HCT116 (cell line): ENCODE data around the gene COL18A1. TPM values are rescaled to one million over a fixed set of nuclear protein-coding genes. Genes with fewer than 3 reads are reported as not detected.

Experiments used
- ATAC-seq: fragments of 200-7000 bp; cut with Tn5 transposase; 2 replicates; pipeline ENCODE4 v1.9.1; 2020; ENCODE audit warnings: mild to moderate bottlenecking, moderate library complexity
- BruUV-seq: library from RNA; stranded (reverse); fragments of 400-500 nt; replicated peaks from 2 replicates; lab custom pipeline; 2021; lab: Mats Ljungman, UMichigan
- CTCF ChIA-PET: fragments of 300-600 bp; sonication (Branson Sonifier 250); formaldehyde crosslinking; loops from one replicate; lab custom pipeline; 2021; ENCODE audit warnings: antibody characterized with exemption; lab: Charles Lee
- POLR2A ChIA-PET: fragments of 300-600, 350-600 bp; sonication (Branson Sonifier 250); formaldehyde crosslinking; loops from one replicate; lab custom pipeline; 2021; ENCODE audit warnings: antibody characterized with exemption; lab: Charles Lee
- RAD21 ChIA-PET, 2 experiments: fragments of 300-600 bp; sonication (Branson Sonifier 250); formaldehyde crosslinking; loops; one replicate each; lab custom pipeline; 2023; ENCODE audit warnings: low total read pairs in 2 of 2; ENCODE audit not compliant: uncharacterized antibody in 2 of 2, unreplicated experiment in 2 of 2, low non-redundant PET in 1 of 2; lab: Charles Lee
- DNase-seq: peaks from one replicate; pipeline ENCODE4 v3.0.0-alpha.2; 2010; ENCODE audit warnings: low read depth, low spot score
- H2AFZ ChIP-seq: fragments of 200-600 bp; shearing (Covaris generic), sonication (generic); 2 replicates; pipeline ENCODE4 v1.6.1; 2017; ENCODE audit warnings: low read depth, mixed run types, mixed read lengths, antibody characterized with exemption, low read length; ENCODE audit not compliant: poor library complexity, severe bottlenecking
- H3K27ac ChIP-seq: 2 replicates; pipeline ENCODE4 v1.5.1; 2012; ENCODE audit warnings: low read depth, low read length
- H3K27me3 ChIP-seq: fragments of 200-600 bp; sonication (generic); 2 replicates; pipeline ENCODE4 v1.6.1; 2016; ENCODE audit warnings: mixed run types, low read length, mixed read lengths; ENCODE audit not compliant: insufficient read depth
- H3K36me3 ChIP-seq, 2 experiments: fragments of 200-500 bp in 1 of 2; fragments of 200-600 bp in 1 of 2; sonication (Bioruptor generic) in 1 of 2; sonication (generic) in 1 of 2; 2 replicates each; pipeline versions ENCODE4 v1.5.1 to v1.6.1; 2014 to 2016; ENCODE audit warnings: low read length in 2 of 2, inconsistent platforms in 1 of 2, mixed read lengths in 1 of 2, mixed run types in 1 of 2; ENCODE audit not compliant: insufficient read depth in 2 of 2, control insufficient read depth in 1 of 2
- H3K4me1 ChIP-seq, 2 experiments: fragments of 200-600 bp in 1 of 2; sonication (generic) in 1 of 2; 2 replicates each; pipeline versions ENCODE4 v1.5.1 to v1.6.1; 2012 to 2017; ENCODE audit warnings: low read length in 2 of 2, inconsistent platforms in 1 of 2, mild to moderate bottlenecking in 1 of 2, mixed read lengths in 1 of 2, mixed run types in 1 of 2, moderate library complexity in 1 of 2; ENCODE audit not compliant: insufficient read depth in 2 of 2, control insufficient read depth in 1 of 2
- H3K4me2 ChIP-seq: fragments of 200-600 bp; sonication (generic); 2 replicates; pipeline ENCODE4 v1.6.1; 2017; ENCODE audit warnings: mixed run types, low read length, mixed read lengths
- H3K4me3 ChIP-seq, 2 experiments: fragments of 200-600 bp in 1 of 2; sonication (generic) in 1 of 2; replicated peaks in 1 of 2; 2 replicates each; pipeline ENCODE4 v1.5.1; 2011 to 2016; ENCODE audit warnings: low read length in 2 of 2, control low read depth in 1 of 2, low read depth in 1 of 2, mild to moderate bottlenecking in 1 of 2, mixed read lengths in 1 of 2, mixed run types in 1 of 2
- H3K79me2 ChIP-seq: fragments of 200-600 bp; sonication (generic); 2 replicates; pipeline ENCODE4 v1.6.1; 2017; ENCODE audit warnings: mild to moderate bottlenecking, mixed run types, low read length, moderate library complexity, mixed read lengths; ENCODE audit not compliant: insufficient read depth
- H3K9ac ChIP-seq: fragments of 200-600 bp; sonication (generic); 2 replicates; pipeline ENCODE4 v1.6.1; 2016; ENCODE audit warnings: low read length, mixed read lengths
- H3K9me2 ChIP-seq: fragments of 200-600 bp; sonication (generic), shearing (Covaris generic); 2 replicates; pipeline ENCODE4 v1.6.1; 2017; ENCODE audit warnings: mixed run types, mild to moderate bottlenecking, moderate library complexity; ENCODE audit not compliant: insufficient read depth
- H3K9me3 ChIP-seq, 2 experiments: fragments of 200-500 bp in 1 of 2; fragments of 200-600 bp in 1 of 2; sonication (Bioruptor generic) in 1 of 2; sonication (generic) in 1 of 2; 2 replicates each; pipeline ENCODE4 v1.6.1; 2014 to 2017; ENCODE audit warnings: low read length in 2 of 2, mixed read lengths in 2 of 2, inconsistent platforms in 1 of 2, low read depth in 1 of 2, mild to moderate bottlenecking in 1 of 2, mixed run types in 1 of 2, moderate library complexity in 1 of 2; ENCODE audit not compliant: control insufficient read depth in 1 of 2, insufficient read depth in 1 of 2
- H4K20me1 ChIP-seq: fragments of 200-600 bp; sonication (generic), shearing (Covaris generic); 2 replicates; pipeline ENCODE4 v1.6.1; 2017; ENCODE audit warnings: mixed run types, mild to moderate bottlenecking, moderate library complexity; ENCODE audit not compliant: insufficient read depth
- ATF3 ChIP-seq: IDR thresholded peaks from 2 replicates; pipeline ENCODE4 v1.6.1; 2012
- CEBPB ChIP-seq: IDR thresholded peaks from 2 replicates; pipeline ENCODE4 v1.6.1; 2012; ENCODE audit warnings: low read depth
- ELF1 ChIP-seq: IDR thresholded peaks from 2 replicates; pipeline ENCODE4 v1.6.1; 2012; ENCODE audit warnings: low read depth, borderline replicate concordance
- EZH2 ChIP-seq: fragments of 200-600 bp; sonication (generic); IDR thresholded peaks from 2 replicates; pipeline ENCODE4 v1.6.1; 2017; ENCODE audit warnings: antibody characterized with exemption, mixed run types
- JUND ChIP-seq: IDR thresholded peaks from 2 replicates; pipeline ENCODE4 v1.6.1; 2012
- MAX ChIP-seq: IDR thresholded peaks from 2 replicates; pipeline ENCODE4 v1.6.1; 2012
- RAD21 ChIP-seq: IDR thresholded peaks from 2 replicates; pipeline ENCODE4 v1.6.1; 2012; ENCODE audit warnings: low read depth, mild to moderate bottlenecking
- SIN3A ChIP-seq: IDR thresholded peaks from 2 replicates; pipeline ENCODE4 v1.6.1; 2012; ENCODE audit warnings: low read depth
- ZBTB33 ChIP-seq: IDR thresholded peaks from 2 replicates; pipeline ENCODE4 v1.6.1; 2011; ENCODE audit warnings: mild to moderate bottlenecking, low read length, moderate library complexity; ENCODE audit not compliant: insufficient replicate concordance; ENCODE audit errors: extremely low read depth
- ZNF274 ChIP-seq: fragments of 200-500 bp; sonication (Bioruptor generic); IDR thresholded peaks from 2 replicates; pipeline ENCODE4 v1.6.1; 2014; ENCODE audit warnings: mild to moderate bottlenecking, low read depth, low read length, inconsistent platforms
- intact Hi-C: fragments of 100-400 bp; cut with micrococcal nuclease; formaldehyde crosslinking; loops from 2 replicates; pipeline ENCODE4 v1.10.0; 2022
- total RNA-seq: library from RNA; stranded (reverse); gene quantifications from one replicate; pipeline ENCODE4 v1.2.1, GENCODE V29; 2021; ENCODE audit not compliant: unreplicated experiment

The COL18A1 gene
- total RNA-seq, 1 experiment from 2014 or later = 59.5 TPM

GRCh38 chr21:45415943-45416611 is 11.1 kb downstream of the COL18A1 start:
- no peaks in the 10 kb centered on the region for H3K27me3 ChIP-seq
- POLR2A ChIA-PET = no interaction called here
- H3K27ac ChIP-seq = no peak overlapping the region

GRCh38 chr21:45416620-45417019 is 11.7 kb downstream of the COL18A1 start:
- TF ChIP-seq CEBPB (no peak), MAX (no peak), SIN3A (no peak), EZH2 (no peak), ZBTB33 (no peak), RAD21 (no peak), JUND (no peak), ATF3 (no peak)
- TF ChIP-seq, all 23 proteins: peak for 0
- H3K4me2 ChIP-seq = no peak overlapping the region
- ATAC-seq = no peak
- H2AFZ ChIP-seq = no peak overlapping the region
- RAD21 ChIA-PET = no interaction called here
- H3K79me2 ChIP-seq = peaks cover 62% of the 10 kb centered on the region; the same call in 1 of the 2 replicates
- H3K4me3 ChIP-seq = no peak overlapping the region
- no peaks in the 10 kb centered on the region for H3K9me2 ChIP-seq
- H3K9ac ChIP-seq = no peak overlapping the region
- no peak for DNase-seq
- no peaks in the 10 kb centered on the region; a peak in 1 of 4 replicates for H3K36me3 ChIP-seq
- no peaks in the 10 kb centered on the region for H3K9me3 ChIP-seq
- CTCF ChIA-PET = interaction anchor here (0.8 kb wide), 1 partner anchor 107 kb away, joined by 4 read pairs; no protein-coding TSS in a partner anchor
- POLR2A ChIA-PET = no interaction called here
- intact Hi-C loops = no loop called here
- no peaks in the 10 kb centered on the region for H3K27me3 ChIP-seq
- H3K4me1 ChIP-seq = peaks cover 5 to 6% of the 10 kb centered on the region in 2 experiments; a peak in 1 of 4 replicates
- BruUV-seq = no TSS peak
- no peaks in the 10 kb centered on the region for H4K20me1 ChIP-seq
- H3K27ac ChIP-seq = no peak overlapping the region

More at GRCh38 chr21:45415943-45416611, 11.1 kb downstream of the COL18A1 start:
- no peak overlapping the region for H2AFZ ChIP-seq
- H3K79me2 ChIP-seq = peaks cover 61% of the 10 kb centered on the region; the same call in 1 of the 2 replicates
- CTCF ChIA-PET = no interaction called here
- DNase-seq = no peak
- no TSS peak for BruUV-seq
- H3K9ac ChIP-seq = no peak overlapping the region
- TF ChIP-seq ELF1 (no peak), ZNF274 (no peak)
- no peak overlapping the region for H3K4me2 ChIP-seq
- ATAC-seq = no peak
- H3K9me3 ChIP-seq = no peaks in the 10 kb centered on the region
- H3K4me1 ChIP-seq = peaks cover under 1% of the 10 kb centered on the region in 2 experiments; a peak in 1 of 4 replicates
- RAD21 ChIA-PET = no interaction called here
- intact Hi-C loops = no loop called here
- H3K36me3 ChIP-seq = no peaks in the 10 kb centered on the region; a peak in 1 of 4 replicates
- H3K4me3 ChIP-seq = no peak overlapping the region
- no peaks in the 10 kb centered on the region for H3K9me2 ChIP-seq
- H4K20me1 ChIP-seq = no peaks in the 10 kb centered on the region
